SU-DHL-6 (cell line): ENCODE data around the gene C12orf57.

Source experiments
- H2AFZ ChIP-seq: fragments of 200-600 bp; sonication (generic); 2 replicates; pipeline ENCODE4 v1.6.1; 2014; ENCODE audit warnings: low read depth, mild to moderate bottlenecking, moderate library complexity, mixed read lengths, antibody characterized with exemption, low read length; ENCODE audit not compliant: severe bottlenecking
- H3F3A ChIP-seq: fragments of 200-600 bp; shearing (Covaris generic); 2 replicates; pipeline ENCODE4 v1.6.0; 2016; ENCODE audit warnings: antibody characterized with exemption, mild to moderate bottlenecking; ENCODE audit not compliant: insufficient read depth
- H3K27ac ChIP-seq: fragments of 200-600 bp; sonication (generic); 2 replicates; pipeline ENCODE4 v1.5.1; 2016; ENCODE audit warnings: low read depth, mild to moderate bottlenecking, low read length, moderate library complexity, mixed read lengths
- H3K27me3 ChIP-seq: fragments of 200-600 bp; sonication (generic), shearing (Covaris generic); 2 replicates; pipeline ENCODE4 v1.6.0; 2014; ENCODE audit warnings: mild to moderate bottlenecking, low read length
- H3K36me3 ChIP-seq: fragments of 200-600 bp; sonication (generic); 2 replicates; pipeline ENCODE4 v1.6.1; 2014; ENCODE audit warnings: mild to moderate bottlenecking, low read length, mixed read lengths
- H3K4me2 ChIP-seq: fragments of 300-600, 200-600 bp; shearing (Covaris generic), sonication (generic); 2 replicates; pipeline ENCODE4 v1.6.0; 2014; ENCODE audit warnings: low read length, low read depth, mild to moderate bottlenecking; ENCODE audit not compliant: poor library complexity, severe bottlenecking
- H3K4me3 ChIP-seq: fragments of 200-600 bp; sonication (generic); 2 replicates; pipeline ENCODE4 v1.5.1; 2014; ENCODE audit warnings: antibody characterized with exemption, low read length, mild to moderate bottlenecking, mixed read lengths; ENCODE audit not compliant: insufficient read depth, poor library complexity, severe bottlenecking
- H3K79me2 ChIP-seq: fragments of 200-600 bp; sonication (generic); 2 replicates; pipeline ENCODE4 v1.6.1; 2014; ENCODE audit warnings: mild to moderate bottlenecking, low read length, moderate library complexity; ENCODE audit not compliant: insufficient read depth
- H3K9ac ChIP-seq: fragments of 200-600 bp; sonication (generic); 2 replicates; pipeline ENCODE4 v1.7.0; 2014; ENCODE audit warnings: mild to moderate bottlenecking, low read length
- H3K9me2 ChIP-seq: fragments of 200-600 bp; sonication (generic); replicated peaks from 2 replicates; pipeline ENCODE4 v1.6.1; 2014; ENCODE audit warnings: low read length; ENCODE audit not compliant: insufficient read depth
- H3K9me3 ChIP-seq: fragments of 200-600 bp; sonication (generic); 2 replicates; pipeline ENCODE4 v1.6.1; 2014; ENCODE audit warnings: low read length, mixed read lengths; ENCODE audit not compliant: insufficient read depth
- H4K20me1 ChIP-seq: fragments of 200-600 bp; sonication (generic); 2 replicates; pipeline ENCODE4 v1.6.1; 2014; ENCODE audit warnings: low read depth, mild to moderate bottlenecking, antibody characterized with exemption, low read length, moderate library complexity, mixed read lengths
- EZH2phosphoT487 ChIP-seq: fragments of 200-600 bp; sonication (generic), shearing (Covaris generic); conservative IDR thresholded peaks from 2 replicates; pipeline ENCODE4 v1.6.1; 2018; ENCODE audit warnings: mild to moderate bottlenecking, antibody characterized with exemption, low read length, moderate library complexity, mixed read lengths
- TF ChIP-seq, protein P1 (sequence below): fragments of 200-600 bp; sonication (generic); IDR thresholded peaks from one replicate; pipeline ENCODE4 v1.5.1; 2017; ENCODE audit warnings: antibody characterized with exemption, mild to moderate bottlenecking, low read length, moderate library complexity; ENCODE audit not compliant: insufficient read depth, poor library complexity, severe bottlenecking

Gene C12orf57

DNA sequence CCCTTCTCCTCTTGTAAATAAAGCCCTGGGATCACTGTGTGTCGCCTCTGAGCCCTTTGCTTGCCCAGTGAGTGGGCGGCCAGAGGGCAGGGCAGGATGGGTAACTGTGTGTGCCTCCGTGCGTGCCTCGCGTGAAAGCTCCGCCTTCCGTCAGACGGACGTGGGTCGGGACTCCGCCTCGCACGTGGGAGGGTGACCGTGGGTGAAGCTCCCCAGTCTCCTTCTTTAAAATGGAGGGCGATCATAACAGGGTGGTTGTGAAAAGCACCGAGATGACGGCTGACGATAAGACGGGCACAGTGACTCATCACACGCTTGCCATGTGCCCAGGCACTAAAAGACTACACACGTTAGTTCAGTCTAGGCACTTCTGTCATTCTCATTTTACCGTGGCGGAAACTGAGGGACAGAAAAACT is 17.5 kb downstream of the C12orf57 start:
- H3K4me3 ChIP-seq = no peak overlapping the region
- H3K9me3 ChIP-seq = no peaks in the 10 kb centered on the region
- no peak overlapping the region for H3K4me2 ChIP-seq
- no peaks in the 10 kb centered on the region for H4K20me1 ChIP-seq
- H3K36me3 ChIP-seq = no peaks in the 10 kb centered on the region
- no peak overlapping the region for H3K27ac ChIP-seq
- no peaks in the 10 kb centered on the region for H3K27me3 ChIP-seq
- TF ChIP-seq, protein P1, sequence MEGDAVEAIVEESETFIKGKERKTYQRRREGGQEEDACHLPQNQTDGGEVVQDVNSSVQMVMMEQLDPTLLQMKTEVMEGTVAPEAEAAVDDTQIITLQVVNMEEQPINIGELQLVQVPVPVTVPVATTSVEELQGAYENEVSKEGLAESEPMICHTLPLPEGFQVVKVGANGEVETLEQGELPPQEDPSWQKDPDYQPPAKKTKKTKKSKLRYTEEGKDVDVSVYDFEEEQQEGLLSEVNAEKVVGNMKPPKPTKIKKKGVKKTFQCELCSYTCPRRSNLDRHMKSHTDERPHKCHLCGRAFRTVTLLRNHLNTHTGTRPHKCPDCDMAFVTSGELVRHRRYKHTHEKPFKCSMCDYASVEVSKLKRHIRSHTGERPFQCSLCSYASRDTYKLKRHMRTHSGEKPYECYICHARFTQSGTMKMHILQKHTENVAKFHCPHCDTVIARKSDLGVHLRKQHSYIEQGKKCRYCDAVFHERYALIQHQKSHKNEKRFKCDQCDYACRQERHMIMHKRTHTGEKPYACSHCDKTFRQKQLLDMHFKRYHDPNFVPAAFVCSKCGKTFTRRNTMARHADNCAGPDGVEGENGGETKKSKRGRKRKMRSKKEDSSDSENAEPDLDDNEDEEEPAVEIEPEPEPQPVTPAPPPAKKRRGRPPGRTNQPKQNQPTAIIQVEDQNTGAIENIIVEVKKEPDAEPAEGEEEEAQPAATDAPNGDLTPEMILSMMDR = no peak
- no peak for TF ChIP-seq EZH2phosphoT487
- peaks cover 19% of the 10 kb centered on the region for H3F3A ChIP-seq
- no peak overlapping the region for H2AFZ ChIP-seq
- H3K79me2 ChIP-seq = no peaks in the 10 kb centered on the region
- no peak overlapping the region for H3K9ac ChIP-seq
- H3K9me2 ChIP-seq = no peaks in the 10 kb centered on the region

DNA sequence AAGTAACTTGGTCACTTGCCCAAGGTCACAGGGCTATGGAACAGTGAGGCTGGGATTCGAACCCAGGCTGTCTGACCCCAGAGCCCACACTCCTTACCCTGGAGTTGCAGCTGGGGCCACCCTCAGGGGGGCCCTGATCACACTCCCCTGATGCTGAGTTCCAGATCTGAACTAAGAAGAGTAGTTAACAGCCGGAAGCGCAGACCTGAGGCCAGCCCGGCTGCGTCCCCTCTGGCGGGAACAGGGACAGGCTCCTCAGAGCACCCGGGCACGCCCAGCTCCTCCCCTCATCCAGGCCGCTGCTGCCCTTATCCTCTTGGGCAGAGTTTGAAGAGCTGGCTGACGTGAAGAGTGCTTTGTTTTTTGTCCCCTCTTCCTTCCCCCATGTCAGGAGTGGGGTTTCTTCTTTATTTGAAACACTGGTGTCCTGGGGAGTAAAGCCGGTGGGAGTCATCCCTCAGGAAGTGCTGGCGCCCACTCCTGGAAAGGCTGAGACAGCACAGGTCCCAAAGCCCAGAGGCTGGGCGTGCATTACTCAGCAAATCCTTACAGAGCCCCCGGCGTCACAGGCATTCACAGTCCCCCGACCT is 18.0 kb downstream of the C12orf57 start:
- H3K27me3 ChIP-seq = no peaks in the 10 kb centered on the region
- no peak overlapping the region for H3K27ac ChIP-seq
- H3K36me3 ChIP-seq = no peaks in the 10 kb centered on the region
- TF ChIP-seq EZH2phosphoT487 = no peak
- TF ChIP-seq, protein P1 = no peak
- no peak overlapping the region for H3K4me3 ChIP-seq
- H4K20me1 ChIP-seq = no peaks in the 10 kb centered on the region
- no peak overlapping the region for H3K9ac ChIP-seq
- no peaks in the 10 kb centered on the region for H3K79me2 ChIP-seq
- H2AFZ ChIP-seq = no peak overlapping the region
- no peak overlapping the region for H3K4me2 ChIP-seq
- peaks cover 22% of the 10 kb centered on the region for H3F3A ChIP-seq
- H3K9me3 ChIP-seq = no peaks in the 10 kb centered on the region
- H3K9me2 ChIP-seq = no peaks in the 10 kb centered on the region

DNA sequence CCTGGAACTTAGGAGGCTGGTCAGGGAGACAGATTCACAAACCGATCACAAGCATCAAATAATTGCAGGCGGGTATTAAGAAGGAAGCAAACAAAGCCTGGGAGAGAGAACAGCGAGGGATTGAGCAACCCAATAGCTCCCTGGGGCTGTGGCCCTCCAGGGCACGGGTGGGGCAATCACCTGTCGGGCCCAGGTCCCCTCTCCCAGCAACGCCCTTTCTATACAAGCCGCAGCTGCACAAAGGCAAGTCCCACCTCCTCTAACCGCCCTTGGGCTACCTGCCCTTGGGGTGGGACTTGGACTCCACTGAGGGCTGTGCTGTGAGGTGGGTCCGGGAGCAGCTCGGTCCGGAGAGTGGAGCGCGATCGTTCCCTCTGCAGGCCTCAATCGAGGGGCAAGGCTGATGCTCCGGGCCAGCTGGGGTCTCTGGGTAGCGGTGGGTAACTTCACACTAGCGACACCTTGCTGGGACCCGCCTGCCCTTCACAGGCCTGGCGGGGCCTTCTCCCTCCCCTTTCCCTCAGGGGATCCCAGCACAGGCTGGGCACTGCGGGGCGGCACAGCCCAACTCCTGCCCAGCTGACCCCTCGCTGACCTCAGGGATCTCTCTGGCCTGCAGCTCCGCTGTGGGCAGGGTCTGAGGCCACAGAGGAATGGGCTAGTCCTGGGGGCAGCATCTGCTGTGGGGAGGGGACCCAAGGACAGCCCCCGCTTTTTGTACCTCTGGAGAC is 18.6 kb downstream of the C12orf57 start:
- Histone ChIP-seq H3K27me3 (no peaks in the 10 kb centered on the region), H2AFZ (no peak overlapping the region), H3K4me3 (no peak overlapping the region), H3F3A (peaks cover 22% of the 10 kb centered on the region), H3K9ac (no peak overlapping the region), H3K4me2 (no peak overlapping the region), H3K36me3 (no peaks in the 10 kb centered on the region), H3K27ac (no peak overlapping the region), H3K9me2 (no peaks in the 10 kb centered on the region), H4K20me1 (no peaks in the 10 kb centered on the region), H3K9me3 (no peaks in the 10 kb centered on the region), H3K79me2 (no peaks in the 10 kb centered on the region)
- TF ChIP-seq, protein P1 = no peak
- TF ChIP-seq EZH2phosphoT487 = no peak
